Psoas muscle (tissue), 8 donors: Measurements from ENCODE around the gene RNF207. TPM values are rescaled to one million over a fixed set of nuclear protein-coding genes. Genes with fewer than 3 reads are reported as not detected.

ENCODE experiments used
- ATAC-seq, 4 donors: fragments of 200-7000 bp; cut with Tn5 transposase; one replicate each; pipeline ENCODE4 v1.9.1; 2020; ENCODE audit warnings: moderate library complexity in 3 of 4, mild to moderate bottlenecking in 2 of 4
- DNase-seq, 2 donors: peaks; one replicate each; pipeline ENCODE4 v3.0.0-alpha.2; 2020
- H3K27ac ChIP-seq: fragments of 200-600 bp; one replicate; pipeline ENCODE4 v1.8.0; 2022
- H3K27me3 ChIP-seq, 3 donors: fragments of 200-600 bp in 1 of 3; one replicate each; pipeline versions ENCODE4 v1.6.1 to v1.8.0; 2013 to 2022; ENCODE audit warnings: low read length in 2 of 3, mild to moderate bottlenecking in 2 of 3, moderate library complexity in 1 of 3; ENCODE audit not compliant: insufficient read depth in 3 of 3
- H3K36me3 ChIP-seq, 2 donors: fragments of 200-600 bp in 1 of 2; one replicate each; pipeline versions ENCODE4 v1.6.1 to v1.8.0; 2013 to 2022; ENCODE audit warnings: low read depth in 1 of 2, mild to moderate bottlenecking in 1 of 2, moderate library complexity in 1 of 2; ENCODE audit not compliant: insufficient read depth in 1 of 2
- H3K4me1 ChIP-seq: fragments of 200-600 bp; one replicate; pipeline ENCODE4 v1.8.0; 2022
- H3K4me3 ChIP-seq: fragments of 200-600 bp; one replicate; pipeline ENCODE4 v1.8.0; 2022; ENCODE audit warnings: mild to moderate bottlenecking
- H3K9me3 ChIP-seq: fragments of 200-600 bp; one replicate; pipeline ENCODE4 v1.8.0; 2022
- CTCF ChIP-seq: fragments of 200-600 bp; IDR thresholded peaks from one replicate; pipeline ENCODE4 v1.8.0; 2022; ENCODE audit warnings: antibody characterized with exemption
- WGBS, 3 donors: extraction: QIAGEN DNeasy Blood & Tissue Kit; methylation state at CpG; one replicate each; pipeline versions ENCODE4 v1.1.6 to v1.1.7; 2013; 5-methylcytosine and 5-hydroxymethylcytosine counted together
- intact Hi-C, 2 donors: fragments of 100-400 bp; cut with DNase I; formaldehyde crosslinking; loops; one replicate each; pipeline versions ENCODE4 v1.11.0 to v1.14.2; 2022
- polyA plus RNA-seq, 3 donors: library from polyadenylated mRNA; stranded (reverse); fragments of 200-250 nt; gene quantifications; one replicate each; pipeline ENCODE4 v1.2.3, GENCODE V29; 2013
- total RNA-seq, 4 donors: library from RNA; stranded (reverse); fragmentation: NEBNext Ultra II Directional in 2 of 4; extraction: Animal tissue kit (Norgen Biotek cat#: 25700) in 2 of 4; gene quantifications; one replicate each; pipeline versions ENCODE4 v1.2.1 to v1.2.4, GENCODE V29; 2021 to 2023
- donor health status: healthy with polysubstance abuse.
- donor health status: DM: no; HTN: no; CAD: no; lungs with moderate emphysema.
- donor health status: Bipolar disorder and iron deficiency.
- donor health status: healthy.
- donor health status: DM: yes; HTN: yes; CAD: no.
- donor health status: DM: no; HTN: no; CAD: no.
- donor health status: DM: no; HTN: no; CAD: no.
- donor health status: DM: yes; HTN: yes; CAD: no.

RNF207 gene
- total and polyA plus RNA-seq, 7 donors: 2.5 to 13.6 (median 4.0) TPM

GRCh38 chr1:6241887-6242740 is 36.2 kb downstream of the RNF207 start:
- intact Hi-C loops: loop anchor here (5.0 kb wide), 2 partner anchors 35 to 190 kb away; partner anchors contain the start of gene RNF207 (in 1 of the 2)
- ATAC-seq (no peak), DNase-seq (peak in 1 of 2 donors; percentile 47)
- peak overlapping the region; percentile 15 for H3K4me3 ChIP-seq
- no peaks in the 10 kb centered on the region for H3K9me3 ChIP-seq
- WGBS, 3 donors: 1% methylated on average over 29 to 99 of the region's 99 CpGs
- no peak overlapping the region for H3K27ac ChIP-seq
- H3K27me3 ChIP-seq: peaks cover 0 to 71% (median 24%) of the 10 kb centered on the region in 3 donors
- TF ChIP-seq CTCF: no peak
- peaks cover 5% of the 10 kb centered on the region for H3K4me1 ChIP-seq
- H3K36me3 ChIP-seq: no peaks in the 10 kb centered on the region

- intact Hi-C loops: loop anchor here (5.0 kb wide), 2 partner anchors 36 to 191 kb away; partner anchors contain the start of gene RNF207 (in 1 of the 2)
- H3K27me3 ChIP-seq: peaks cover 0 to 82% (median 24%) of the 10 kb centered on the region in 3 donors
- WGBS, 3 donors: 14 to 17% (median 16%) methylated on average over 20 of the region's 20 CpGs
These were observed 37.3 kb downstream of the RNF207 start for GRCh38 chr1:6243053-6243834.

GRCh38 chr1:6243993-6244392 is 38.1 kb downstream of the RNF207 start, which contains the start of gene HES3:
TSS of gene HES3 (plus strand) at chr1:6244179. CDS start at chr1:6244366, 187 bp downstream.
- H3K27ac ChIP-seq: no peak within 1 kb of the TSS
- no peak for ATAC-seq
- no peak for TF ChIP-seq CTCF
- WGBS, 3 donors: 2 to 5% (median 4%) methylated on average over 14 to 16 of the region's 16 CpGs
- H3K27me3 ChIP-seq: peaks cover 0 to 89% (median 24%) of the 10 kb centered on the region in 3 donors
- no peaks in the 10 kb centered on the region for H3K36me3 ChIP-seq
- peak in 1 of 2 donors; percentile 42 for DNase-seq
- H3K4me3 ChIP-seq: no peak within 1 kb of the TSS
- intact Hi-C loops: loop anchor here (2.0 to 5.0 kb wide), 3 partner anchors 37 to 192 kb away; partner anchors contain the start of gene RNF207 (in 1 of the 2)
- peaks cover 5% of the 10 kb centered on the region for H3K4me1 ChIP-seq
- no peaks in the 10 kb centered on the region for H3K9me3 ChIP-seq

More at GRCh38 chr1:6243053-6243834, 37.3 kb downstream of the RNF207 start:
- peaks cover 5% of the 10 kb centered on the region for H3K4me1 ChIP-seq
- H3K36me3 ChIP-seq: no peaks in the 10 kb centered on the region
- TF ChIP-seq CTCF: no peak
- no peak overlapping the region for H3K27ac ChIP-seq
- H3K9me3 ChIP-seq: no peaks in the 10 kb centered on the region
- H3K4me3 ChIP-seq: no peak overlapping the region
- DNase-seq (peak in 1 of 2 donors; percentile 36), ATAC-seq (no peak)

- H3K36me3 ChIP-seq: no peaks in the 10 kb centered on the region
- intact Hi-C loops: loop anchor here (2.0 to 5.0 kb wide), 4 partner anchors 37 to 192 kb away; partner anchors contain the start of gene RNF207 (in 1 of the 2)
- peaks cover 0 to 90% (median 24%) of the 10 kb centered on the region in 3 donors for H3K27me3 ChIP-seq
- DNase-seq: peak in 1 of 2 donors; percentile 40
- H3K9me3 ChIP-seq: no peaks in the 10 kb centered on the region
- H3K4me1 ChIP-seq: peaks cover 5% of the 10 kb centered on the region
- TF ChIP-seq CTCF: no peak
- no peak overlapping the region for H3K27ac ChIP-seq
- WGBS, 3 donors: 2% methylated on average over 21 to 24 of the region's 24 CpGs
- no peak for ATAC-seq
- H3K4me3 ChIP-seq: no peak overlapping the region
These were observed 38.6 kb downstream of the RNF207 start for GRCh38 chr1:6244401-6245049.
